T-helper 1 cell treated with Interleukin-12 subunit alpha and Interleukin-12 subunit beta and Interleukin-4 antibody, amounts not matched to agents 30 μg/mL and 1 μg/mL, for 36 hours (primary cell): Measurements from ENCODE around the gene TES.
"Not testable (repeated sequence)": the region's sequence is repeated elsewhere in the genome, so short reads cannot be mapped to it uniquely, and the experiment has no call there.

Experiments
- H3K27ac Mint-ChIP-seq: one replicate; pipeline ENCODE4 v1.8.0; 2021; ENCODE audit warnings: mild to moderate bottlenecking, mixed read lengths
- H3K27me3 Mint-ChIP-seq: one replicate; pipeline ENCODE4 v1.8.0; 2021; ENCODE audit warnings: low read depth, mixed read lengths
- H3K36me3 Mint-ChIP-seq: one replicate; pipeline ENCODE4 v1.8.0; 2021; ENCODE audit warnings: low read depth, mixed read lengths
- H3K4me1 Mint-ChIP-seq: one replicate; pipeline ENCODE4 v1.8.0; 2021; ENCODE audit warnings: low read depth, mixed read lengths
- H3K4me3 Mint-ChIP-seq: one replicate; pipeline ENCODE4 v1.8.0; 2021; ENCODE audit warnings: mild to moderate bottlenecking, moderate library complexity, mixed read lengths
- H3K9me3 Mint-ChIP-seq: one replicate; pipeline ENCODE4 v1.8.0; 2021; ENCODE audit warnings: mixed read lengths

TES gene

GRCh38 chr7:116235380-116235779, 25.0 kb downstream of the TES start:
- Mint-ChIP-seq H3K9me3 (no peaks in the 10 kb centered on the region), H3K36me3 (peaks cover 10% of the 10 kb centered on the region), H3K4me1 (peaks cover 34% of the 10 kb centered on the region), H3K27ac (peak overlapping the region; percentile 19), H3K27me3 (no peaks in the 10 kb centered on the region), H3K4me3 (no peak overlapping the region)

GRCh38 chr7:116236020-116236630, 25.8 kb downstream of the TES start:
- Mint-ChIP-seq H3K27ac (peak overlapping the region; percentile 7), H3K4me1 (peaks cover 29% of the 10 kb centered on the region), H3K4me3 (no peak overlapping the region), H3K36me3 (peaks cover 14% of the 10 kb centered on the region), H3K27me3 (no peaks in the 10 kb centered on the region), H3K9me3 (no peaks in the 10 kb centered on the region)

GRCh38 chr7:116239020-116239419, 28.7 kb downstream of the TES start:
- H3K27me3 Mint-ChIP-seq: no peaks in the 10 kb centered on the region
- peaks cover 20% of the 10 kb centered on the region for H3K4me1 Mint-ChIP-seq
- H3K9me3 Mint-ChIP-seq: peaks cover 6% of the 10 kb centered on the region
- H3K4me3 Mint-ChIP-seq: no peak overlapping the region
- no peak overlapping the region for H3K27ac Mint-ChIP-seq
- H3K36me3 Mint-ChIP-seq: peaks cover 21% of the 10 kb centered on the region

- no peaks in the 10 kb centered on the region for H3K27me3 Mint-ChIP-seq
- H3K4me3 Mint-ChIP-seq: no peak overlapping the region
- H3K4me1 Mint-ChIP-seq: peaks cover 20% of the 10 kb centered on the region
- peaks cover 23% of the 10 kb centered on the region for H3K36me3 Mint-ChIP-seq
- H3K27ac Mint-ChIP-seq: no peak overlapping the region
- peaks cover 6% of the 10 kb centered on the region for H3K9me3 Mint-ChIP-seq
Measured at GRCh38 chr7:116239434-116239833, 29.1 kb downstream of the TES start.

GRCh38 chr7:116240024-116240668, 29.8 kb downstream of the TES start:
- Mint-ChIP-seq H3K27ac (no peak overlapping the region), H3K4me1 (peaks cover 20% of the 10 kb centered on the region), H3K9me3 (peaks cover 12% of the 10 kb centered on the region), H3K36me3 (peaks cover 30% of the 10 kb centered on the region), H3K27me3 (no peaks in the 10 kb centered on the region), H3K4me3 (no peak overlapping the region)

GRCh38 chr7:116241291-116241690, 31.0 kb downstream of the TES start:
- peaks cover 16% of the 10 kb centered on the region for H3K9me3 Mint-ChIP-seq

GRCh38 chr7:116242178-116242577, 31.8 kb downstream of the TES start:
- H3K4me1 Mint-ChIP-seq: peaks cover 25% of the 10 kb centered on the region
- no peaks in the 10 kb centered on the region for H3K27me3 Mint-ChIP-seq

More at GRCh38 chr7:116241291-116241690, 31.0 kb downstream of the TES start:
- Mint-ChIP-seq H3K36me3 (peaks cover 41% of the 10 kb centered on the region), H3K27me3 (no peaks in the 10 kb centered on the region), H3K4me1 (peaks cover 23% of the 10 kb centered on the region), H3K27ac (no peak overlapping the region), H3K4me3 (no peak overlapping the region)

GRCh38 chr7:116242759-116243158, 32.4 kb downstream of the TES start:
- Mint-ChIP-seq H3K36me3 (peaks cover 46% of the 10 kb centered on the region), H3K9me3 (peaks cover 16% of the 10 kb centered on the region), H3K4me1 (peaks cover 23% of the 10 kb centered on the region), H3K27me3 (no peaks in the 10 kb centered on the region), H3K4me3 (no peak overlapping the region), H3K27ac (no peak overlapping the region)

More at GRCh38 chr7:116242178-116242577, 31.8 kb downstream of the TES start:
- Mint-ChIP-seq H3K4me3 (no peak overlapping the region), H3K27ac (no peak overlapping the region), H3K36me3 (peaks cover 48% of the 10 kb centered on the region), H3K9me3 (peaks cover 16% of the 10 kb centered on the region)

GRCh38 chr7:116244803-116245202, 34.5 kb downstream of the TES start:
- not testable (repeated sequence) for H3K27ac Mint-ChIP-seq, H3K4me3 Mint-ChIP-seq, H3K27me3 Mint-ChIP-seq
- Mint-ChIP-seq H3K36me3 (peaks cover 51% of the 10 kb centered on the region), H3K4me1 (peaks cover 17% of the 10 kb centered on the region), H3K9me3 (peaks cover 16% of the 10 kb centered on the region)

- Mint-ChIP-seq H3K36me3 (peaks cover 57% of the 10 kb centered on the region), H3K9me3 (peaks cover 16% of the 10 kb centered on the region), H3K27me3 (no peaks in the 10 kb centered on the region)
Measured at GRCh38 chr7:116246357-116246756, 36.0 kb downstream of the TES start.

GRCh38 chr7:116249969-116250553, 39.7 kb downstream of the TES start:
- Mint-ChIP-seq H3K36me3 (peaks cover 54% of the 10 kb centered on the region), H3K9me3 (peaks cover 5% of the 10 kb centered on the region), H3K27ac (no peak overlapping the region), H3K4me3 (no peak overlapping the region), H3K27me3 (no peaks in the 10 kb centered on the region), H3K4me1 (peaks cover 19% of the 10 kb centered on the region)

More at GRCh38 chr7:116246357-116246756, 36.0 kb downstream of the TES start:
- peaks cover 18% of the 10 kb centered on the region for H3K4me1 Mint-ChIP-seq
- no peak overlapping the region for H3K4me3 Mint-ChIP-seq
- H3K27ac Mint-ChIP-seq: no peak overlapping the region

- peaks cover 44% of the 10 kb centered on the region for H3K36me3 Mint-ChIP-seq
- no peak overlapping the region for H3K4me3 Mint-ChIP-seq
- H3K27me3 Mint-ChIP-seq: no peaks in the 10 kb centered on the region
- no peak overlapping the region for H3K27ac Mint-ChIP-seq
- H3K9me3 Mint-ChIP-seq: no peaks in the 10 kb centered on the region
- peaks cover 8% of the 10 kb centered on the region for H3K4me1 Mint-ChIP-seq
Measured at GRCh38 chr7:116251675-116252074, 41.3 kb downstream of the TES start.

- peaks cover 43% of the 10 kb centered on the region for H3K36me3 Mint-ChIP-seq
- no peaks in the 10 kb centered on the region for H3K9me3 Mint-ChIP-seq
- no peak overlapping the region for H3K4me3 Mint-ChIP-seq
- no peak overlapping the region for H3K27ac Mint-ChIP-seq
- no peaks in the 10 kb centered on the region for H3K27me3 Mint-ChIP-seq
- H3K4me1 Mint-ChIP-seq: peaks cover 6% of the 10 kb centered on the region
Measured at GRCh38 chr7:116252249-116252648, 41.9 kb downstream of the TES start.

GRCh38 chr7:116257156-116257555, 46.8 kb downstream of the TES start:
- Mint-ChIP-seq H3K4me3 (no peak overlapping the region), H3K27ac (no peak overlapping the region), H3K4me1 (peaks cover 7% of the 10 kb centered on the region), H3K27me3 (no peaks in the 10 kb centered on the region), H3K36me3 (peaks cover 32% of the 10 kb centered on the region), H3K9me3 (no peaks in the 10 kb centered on the region)

GRCh38 chr7:116258734-116259133, 48.4 kb downstream of the TES start:
- H3K9me3 Mint-ChIP-seq: no peaks in the 10 kb centered on the region
- no peak overlapping the region for H3K27ac Mint-ChIP-seq
- H3K27me3 Mint-ChIP-seq: no peaks in the 10 kb centered on the region
- peaks cover 7% of the 10 kb centered on the region for H3K4me1 Mint-ChIP-seq
- no peak overlapping the region for H3K4me3 Mint-ChIP-seq
- H3K36me3 Mint-ChIP-seq: peaks cover 24% of the 10 kb centered on the region
